ENCODE measurements around the gene RAP1GAP2. TPM values are rescaled to one million over a fixed set of nuclear protein-coding genes. Genes with fewer than 3 reads are reported as not detected.
"Not testable (repeated sequence)": the region's sequence is repeated elsewhere in the genome, so short reads cannot be mapped to it uniquely, and the experiment has no call there.

The RAP1GAP2 gene
- polyA plus RNA-seq, 1 donor, result 1.8 TPM

DNA sequence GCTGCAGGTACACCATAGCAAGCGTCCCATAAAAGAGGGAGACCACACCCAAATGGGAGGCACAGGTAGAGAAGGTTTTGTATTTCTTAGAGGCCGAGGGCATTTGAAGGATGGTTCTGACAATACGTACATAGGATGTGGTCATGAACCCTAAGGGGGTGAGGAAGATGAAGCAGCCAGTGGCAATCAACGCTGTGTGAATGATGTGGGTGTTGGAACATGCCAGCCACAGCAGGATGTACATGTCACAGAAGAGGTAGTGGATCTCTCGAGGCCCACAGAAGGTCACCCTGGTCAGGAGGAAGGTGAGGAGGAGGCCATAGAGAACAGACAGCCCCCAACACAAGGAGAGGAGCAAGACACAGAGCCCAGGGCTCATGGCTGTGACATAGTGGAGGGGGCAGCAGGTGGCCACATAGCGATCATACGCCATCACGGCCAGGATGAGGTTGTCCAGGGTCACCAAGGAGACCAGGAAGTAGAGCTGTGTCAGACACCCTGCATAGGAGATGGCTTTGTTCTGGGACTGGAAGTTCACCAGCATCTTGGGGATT lies 266.7 kb downstream of the RAP1GAP2 start:
- DNase-seq, result not testable (repeated sequence)

DNA sequence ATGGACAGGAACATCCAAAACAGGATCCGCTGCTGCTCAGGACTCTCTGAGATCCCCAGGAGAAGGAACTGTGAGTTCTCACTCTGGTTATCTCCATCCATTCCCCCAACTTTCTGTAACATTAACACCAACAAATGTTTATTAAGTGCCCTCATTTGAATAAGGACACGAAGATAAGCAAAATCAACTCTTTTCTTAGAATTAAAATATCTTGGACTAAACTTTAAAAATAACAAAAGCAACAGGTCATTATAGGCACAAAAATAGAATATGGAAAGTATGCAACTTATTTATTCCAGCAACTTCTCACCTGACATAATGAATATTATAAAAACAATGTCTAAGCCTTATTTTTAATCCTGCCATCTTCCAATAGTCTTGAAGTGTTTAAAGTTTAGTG lies 267.3 kb downstream of the RAP1GAP2 start, which contains the start of gene OR1D5:
TSS of gene OR1D5 (minus strand) at position 101 of the 400 bp plus-strand sequence. CDS start at position 101, 0 bp downstream.
- not testable (repeated sequence) for DNase-seq

- not testable (repeated sequence) for DNase-seq
Observed at GRCh38 chr17:3065192-3065591, 269.0 kb downstream of the RAP1GAP2 start.

DNA sequence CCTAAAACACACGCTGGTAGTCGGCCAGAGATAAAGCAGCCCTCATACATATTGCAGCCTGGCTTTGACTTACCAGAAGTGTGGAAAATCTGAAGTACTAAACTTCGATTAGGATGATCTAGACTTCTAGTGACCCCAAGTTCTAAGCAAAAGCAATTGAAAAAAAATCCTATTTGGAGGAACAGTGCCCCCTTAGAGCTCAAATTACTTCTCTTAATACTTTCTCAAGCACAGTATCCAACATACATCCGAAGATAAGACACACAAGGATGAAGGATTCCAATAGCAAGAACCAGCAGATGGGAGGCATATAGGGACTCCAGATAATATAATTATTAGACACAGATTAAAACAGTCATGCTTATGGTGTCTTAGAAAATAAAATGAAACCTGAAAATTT lies 277.6 kb downstream of the RAP1GAP2 start:
- not testable (repeated sequence) for DNase-seq

Other genes starting within 250 kb of the RAP1GAP2 start
- 85.5 TPM for gene PAFAH1B1, start 202.8 kb upstream of the RAP1GAP2 start, polyA plus RNA-seq (ENCODE audit: insufficient read length)
- gene CLUH, start 84.7 kb upstream of the RAP1GAP2 start, polyA plus RNA-seq (ENCODE audit: insufficient read length), result 42.1 TPM
- 0.35 TPM for gene CCDC92B, start 46.8 kb upstream of the RAP1GAP2 start, polyA plus RNA-seq (ENCODE audit: insufficient read length)